Renal pelvis (tissue), 4 donors: Measurements from ENCODE around the gene CRTAC1. TPM values are rescaled to one million over a fixed set of nuclear protein-coding genes. Genes with fewer than 3 reads are reported as not detected.

ENCODE experiments used
- DNase-seq: peaks from one replicate; pipeline ENCODE4 v3.0.0-alpha.2; 2013
- polyA plus RNA-seq, 3 donors: library from polyadenylated mRNA; unstranded; fragments of 120-200 nt; gene quantifications; one replicate each; pipeline ENCODE4 v1.2.1, GENCODE V29; 2013; ENCODE audit not compliant: insufficient read length in 3 of 3

CRTAC1 gene
- polyA plus RNA-seq, 3 donors, result 23.0 to 43.8 (median 30.6) TPM

GRCh38 chr10:97925308-97925938 lies 105.0 kb downstream of the CRTAC1 start:
- DNase-seq, result no peak

GRCh38 chr10:97924678-97925077 lies 105.7 kb downstream of the CRTAC1 start:
- no peak for DNase-seq

GRCh38 chr10:97923476-97923875 lies 106.9 kb downstream of the CRTAC1 start:
- no peak for DNase-seq

- DNase-seq, result no peak
Measured at GRCh38 chr10:97923057-97923456, 107.4 kb downstream of the CRTAC1 start.

GRCh38 chr10:97922022-97922758 lies 108.2 kb downstream of the CRTAC1 start:
- no peak for DNase-seq

- no peak for DNase-seq
Measured at GRCh38 chr10:97921581-97922021, 108.8 kb downstream of the CRTAC1 start.

- DNase-seq, result no peak
Measured at GRCh38 chr10:97920865-97921264, 109.6 kb downstream of the CRTAC1 start.

- no peak for DNase-seq
Measured at GRCh38 chr10:97919012-97919411, 111.4 kb downstream of the CRTAC1 start.

- DNase-seq, result no peak
Measured at GRCh38 chr10:97916586-97916985, 113.8 kb downstream of the CRTAC1 start.

GRCh38 chr10:97915346-97916131 lies 114.9 kb downstream of the CRTAC1 start:
- DNase-seq, result no peak

- peak; percentile 55 for DNase-seq
Measured at GRCh38 chr10:97914837-97915211, 115.6 kb downstream of the CRTAC1 start.

GRCh38 chr10:97914171-97914836 lies 116.1 kb downstream of the CRTAC1 start:
- DNase-seq, result no peak

GRCh38 chr10:97913614-97914013 lies 116.8 kb downstream of the CRTAC1 start:
- no peak for DNase-seq

GRCh38 chr10:97913193-97913592 lies 117.2 kb downstream of the CRTAC1 start:
- no peak for DNase-seq

GRCh38 chr10:97911217-97911616 lies 119.2 kb downstream of the CRTAC1 start:
- DNase-seq, result no peak

GRCh38 chr10:97910661-97911060 lies 119.8 kb downstream of the CRTAC1 start:
- DNase-seq, result no peak

- DNase-seq, result no peak
Measured at GRCh38 chr10:97907830-97908229, 122.6 kb downstream of the CRTAC1 start.

GRCh38 chr10:97907211-97907610 lies 123.2 kb downstream of the CRTAC1 start:
- DNase-seq, result no peak

- no peak for DNase-seq
Measured at GRCh38 chr10:97905276-97905675, 125.1 kb downstream of the CRTAC1 start.

- no peak for DNase-seq
Measured at GRCh38 chr10:97904576-97904975, 125.8 kb downstream of the CRTAC1 start.

GRCh38 chr10:97904018-97904381 lies 126.4 kb downstream of the CRTAC1 start:
- DNase-seq, result no peak
